Activated gamma-delta T cell treated with Interleukin-2 at 50 U/mL for 16 hours (primary cell): ENCODE data around the gene ADARB1.
"Not testable (repeated sequence)": the region's sequence is repeated elsewhere in the genome, so short reads cannot be mapped to it uniquely, and the experiment has no call there.

Source experiments
- DNase-seq: peaks from one replicate; pipeline ENCODE4 v3.0.0-alpha.2; 2020

The ADARB1 gene

GRCh38 chr21:45122030-45122429, 47.6 kb downstream of the ADARB1 start:
- no peak for DNase-seq

GRCh38 chr21:45122432-45123132, 48.2 kb downstream of the ADARB1 start:
- DNase-seq = no peak

GRCh38 chr21:45123440-45123839, 49.1 kb downstream of the ADARB1 start:
- DNase-seq = no peak

- DNase-seq = no peak
Measured at GRCh38 chr21:45124596-45124995, 50.2 kb downstream of the ADARB1 start.

- DNase-seq = no peak
Measured at GRCh38 chr21:45125357-45125756, 51.0 kb downstream of the ADARB1 start.

GRCh38 chr21:45126204-45126626, 51.8 kb downstream of the ADARB1 start:
- no peak for DNase-seq

- DNase-seq = no peak
Measured at GRCh38 chr21:45126983-45127382, 52.6 kb downstream of the ADARB1 start.

- no peak for DNase-seq
Measured at GRCh38 chr21:45127937-45128336, 53.6 kb downstream of the ADARB1 start.

- DNase-seq = peak; percentile 78
Measured at GRCh38 chr21:45128613-45129188, 54.3 kb downstream of the ADARB1 start.

GRCh38 chr21:45129189-45129923, 55.0 kb downstream of the ADARB1 start:
- no peak for DNase-seq

- DNase-seq = no peak
Measured at GRCh38 chr21:45130324-45130774, 56.0 kb downstream of the ADARB1 start.

- DNase-seq = no peak
Measured at GRCh38 chr21:45131537-45131999, 57.2 kb downstream of the ADARB1 start.

GRCh38 chr21:45132841-45133573, 58.6 kb downstream of the ADARB1 start:
- DNase-seq = no peak

GRCh38 chr21:45133574-45134278, 59.3 kb downstream of the ADARB1 start:
- DNase-seq = not testable (repeated sequence)

- DNase-seq = no peak
Measured at GRCh38 chr21:45134279-45135076, 60.1 kb downstream of the ADARB1 start.

GRCh38 chr21:45135122-45135521, 60.7 kb downstream of the ADARB1 start:
- DNase-seq = no peak

- DNase-seq = no peak
Measured at GRCh38 chr21:45135868-45136267, 61.5 kb downstream of the ADARB1 start.

GRCh38 chr21:45136500-45136899, 62.1 kb downstream of the ADARB1 start:
- no peak for DNase-seq

- peak; percentile 57 for DNase-seq
Measured at GRCh38 chr21:45136927-45137611, 62.7 kb downstream of the ADARB1 start.

- no peak for DNase-seq
Measured at GRCh38 chr21:45137612-45137937, 63.2 kb downstream of the ADARB1 start.
